ENCODE data around the gene IFI44. TPM values are rescaled to one million over a fixed set of nuclear protein-coding genes. Genes with fewer than 3 reads are reported as not detected.

The IFI44 gene, protein sequence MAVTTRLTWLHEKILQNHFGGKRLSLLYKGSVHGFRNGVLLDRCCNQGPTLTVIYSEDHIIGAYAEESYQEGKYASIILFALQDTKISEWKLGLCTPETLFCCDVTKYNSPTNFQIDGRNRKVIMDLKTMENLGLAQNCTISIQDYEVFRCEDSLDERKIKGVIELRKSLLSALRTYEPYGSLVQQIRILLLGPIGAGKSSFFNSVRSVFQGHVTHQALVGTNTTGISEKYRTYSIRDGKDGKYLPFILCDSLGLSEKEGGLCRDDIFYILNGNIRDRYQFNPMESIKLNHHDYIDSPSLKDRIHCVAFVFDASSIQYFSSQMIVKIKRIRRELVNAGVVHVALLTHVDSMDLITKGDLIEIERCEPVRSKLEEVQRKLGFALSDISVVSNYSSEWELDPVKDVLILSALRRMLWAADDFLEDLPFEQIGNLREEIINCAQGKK
- 0.47 to 1.7 TPM (median 0.93 TPM) in 5 replicates for total RNA-seq (2022; extraction: Qiagen RNA extraction; ENCODE audit: low read depth)

GRCh38 chr1:78649628-78650027 is at the start of gene IFI44:
Gene IFI44 (plus strand): TSS chr1:78649831. CDS start chr1:78650196, 365 bp downstream.

DNA sequence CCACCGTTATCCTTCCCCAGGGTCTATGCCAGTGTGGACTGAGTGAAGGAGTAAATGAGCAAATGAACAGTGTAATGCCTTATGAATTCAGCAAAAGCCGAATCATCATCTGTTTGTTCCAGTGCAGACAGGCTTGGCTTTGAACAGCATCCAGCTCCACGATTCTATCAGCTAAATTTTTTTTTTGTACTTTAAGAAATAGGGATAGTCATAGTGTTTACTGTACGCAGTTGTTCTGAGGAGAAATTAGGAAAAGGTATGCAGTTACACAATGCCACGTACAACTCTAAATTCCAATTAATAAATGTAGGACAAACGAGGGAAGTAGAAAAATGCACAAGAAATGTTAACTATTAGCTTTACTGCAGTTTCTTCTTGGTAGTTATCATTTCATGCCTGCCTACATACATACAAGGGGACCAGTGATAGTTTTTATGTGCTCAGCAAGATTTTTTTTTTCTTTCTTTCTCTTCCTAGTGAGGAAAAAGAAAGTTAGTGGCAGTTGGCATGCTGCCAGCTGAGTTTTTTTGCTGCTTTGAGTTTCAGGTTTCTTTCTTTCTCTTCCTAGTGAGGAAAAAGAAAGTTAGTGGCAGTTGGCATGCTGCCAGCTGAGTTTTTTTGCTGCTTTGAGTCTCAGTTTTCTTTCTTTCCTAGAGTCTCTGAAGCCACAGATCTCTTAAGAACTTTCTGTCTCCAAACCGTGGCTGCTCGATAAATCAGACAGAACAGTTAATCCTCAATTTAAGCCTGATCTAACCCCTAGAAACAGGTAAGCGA is 29.6 kb upstream of the IFI44 start, which contains the start of gene IFI44L:
Gene IFI44L, plus strand, starts transcription at position 646 of the 777 bp plus-strand sequence. CDS start 7,468 bp downstream, outside the sequence.

Other genes starting within 250 kb of the IFI44 start
- 0.02 TPM in 1 of 5 replicates, not detected in the others for gene PTGFR, start 158.9 kb upstream of the IFI44 start, total RNA-seq (2022; extraction: Qiagen RNA extraction; ENCODE audit: low read depth)
- 0.03 to 0.34 TPM (median 0.10 TPM) in 3 of 5 replicates, not detected in the others for gene IFI44L, start 29.4 kb upstream of the IFI44 start, total RNA-seq (2022; extraction: Qiagen RNA extraction; ENCODE audit: low read depth)

All from A549 treated with CpdA at 1 μM for 4 hours (cell line).